ENCODE measurements around the gene ZNF585A.
A peak's percentile ranks its signal among the peaks of the same experiment; 100 is the strongest.
"Not testable (repeated sequence)": the region's sequence is repeated elsewhere in the genome, so short reads cannot be mapped to it uniquely, and the experiment has no call there.

ZNF585A gene

GRCh38 chr19:37172368-37173366 lies at the start of gene ZNF585A:
ZNF585A (minus strand) TSS chr19:37172695; CDS start chr19:37169910, 2,785 bp downstream.
- DNase-seq, result peak; percentile 99

GRCh38 chr19:37221136-37221535 lies 48.6 kb upstream of the ZNF585A start:
- no peak for DNase-seq

GRCh38 chr19:37220383-37220782 lies 47.9 kb upstream of the ZNF585A start:
- no peak for DNase-seq

- no peak for DNase-seq
These were observed 46.1 kb upstream of the ZNF585A start for GRCh38 chr19:37218592-37218935.

GRCh38 chr19:37217775-37218591 lies 45.5 kb upstream of the ZNF585A start, which contains the start of gene ZNF383:
ZNF383 (plus strand) TSS chr19:37218214; CDS start chr19:37230454, 12,240 bp downstream.
- DNase-seq, result peak; percentile 97

- no peak for DNase-seq
These were observed 44.9 kb upstream of the ZNF585A start for GRCh38 chr19:37217480-37217774.

GRCh38 chr19:37197768-37198167 lies 25.3 kb upstream of the ZNF585A start:
- DNase-seq, result no peak

GRCh38 chr19:37197115-37197514 lies 24.6 kb upstream of the ZNF585A start:
- DNase-seq, result not testable (repeated sequence)

GRCh38 chr19:37195248-37195647 lies 22.8 kb upstream of the ZNF585A start:
- not testable (repeated sequence) for DNase-seq

- not testable (repeated sequence) for DNase-seq
These were observed 13.6 kb upstream of the ZNF585A start for GRCh38 chr19:37186071-37186470.

GRCh38 chr19:37165635-37166034 lies 6.9 kb downstream of the ZNF585A start:
- no peak for DNase-seq

- DNase-seq, result no peak
These were observed 12.3 kb downstream of the ZNF585A start for GRCh38 chr19:37160153-37160552.

GRCh38 chr19:37148214-37148613 lies 24.3 kb downstream of the ZNF585A start:
- no peak for DNase-seq

- DNase-seq, result no peak
These were observed 36.4 kb downstream of the ZNF585A start for GRCh38 chr19:37136111-37136510.

- DNase-seq, result no peak
These were observed 43.7 kb downstream of the ZNF585A start for GRCh38 chr19:37128821-37129177.

- no peak for DNase-seq
These were observed 44.3 kb downstream of the ZNF585A start for GRCh38 chr19:37127999-37128820.

GRCh38 chr19:37122093-37122492 lies 50.4 kb downstream of the ZNF585A start:
- DNase-seq, result not testable (repeated sequence)

- DNase-seq, result no peak
These were observed 58.5 kb downstream of the ZNF585A start for GRCh38 chr19:37114001-37114400.

- DNase-seq, result not testable (repeated sequence)
These were observed 60.7 kb downstream of the ZNF585A start for GRCh38 chr19:37111753-37112152.

- not testable (repeated sequence) for DNase-seq
These were observed 68.4 kb downstream of the ZNF585A start for GRCh38 chr19:37104135-37104534.

- DNase-seq, result no peak
These were observed 73.9 kb downstream of the ZNF585A start for GRCh38 chr19:37098570-37098969.

GRCh38 chr19:37095859-37096258 lies 76.6 kb downstream of the ZNF585A start:
- peak; percentile 10 for DNase-seq

All from NCI-H345 (cell line).